ENCODE measurements around the gene MCOLN3. TPM values are rescaled to one million over a fixed set of nuclear protein-coding genes. Genes with fewer than 3 reads are reported as not detected.

Gene MCOLN3
- total RNA-seq, 1 experiment from 2014 or later = 14.1 TPM

- no peak for TF ChIP-seq CTCF (IDR thresholded peaks at IDR 0.05; ENCODE audit: unreplicated experiment)
- Mint-ChIP-seq H3K4me1 (ENCODE audit: low read depth, unreplicated experiment) (no peaks in the 10 kb centered on the region), H3K9me3 (ENCODE audit: low read depth, unreplicated experiment) (no peaks in the 10 kb centered on the region), H3K4me3 (ENCODE audit: low read depth, unreplicated experiment) (no peak overlapping the region), H3K36me3 (ENCODE audit: insufficient read depth, unreplicated experiment) (no peaks in the 10 kb centered on the region), H3K27ac (ENCODE audit: unreplicated experiment) (no peak overlapping the region), H3K27me3 (ENCODE audit: unreplicated experiment) (no peaks in the 10 kb centered on the region)
- intact Hi-C loops (cut with micrococcal nuclease; ENCODE audit: unreplicated experiment) = loop anchor here (1.0 kb wide), 1 partner anchor 82 kb away; no protein-coding TSS in a partner anchor
- BruUV-seq (replicated peaks) = no TSS peak
- no peak for DNase-seq
- CTCF ChIA-PET = interaction anchor here (1.6 kb wide), 1 partner anchor 83 kb away, joined by 47 read pairs; no protein-coding TSS in a partner anchor
Observed at GRCh38 chr1:85027242-85027983, 20.9 kb downstream of the MCOLN3 start.

DNA sequence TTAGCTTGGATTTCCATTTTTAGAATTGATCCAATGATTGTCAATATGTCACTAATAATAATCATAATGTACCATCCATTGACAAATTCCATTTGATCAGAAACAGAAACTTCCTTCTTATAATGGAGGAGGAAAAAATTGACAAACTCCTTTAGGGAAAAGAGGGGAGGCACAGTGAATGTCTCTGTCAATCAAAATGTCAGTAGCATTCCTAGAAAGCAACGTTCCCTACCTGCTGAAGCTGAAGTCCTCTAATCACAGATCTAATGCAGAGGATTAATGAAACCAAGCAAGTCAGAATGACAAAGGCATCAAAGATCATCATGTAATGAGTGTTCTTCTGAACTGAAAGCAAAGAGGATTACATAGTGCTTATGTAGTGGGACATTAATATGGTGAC is 22.4 kb downstream of the MCOLN3 start:
- no peak for TF ChIP-seq CTCF (IDR thresholded peaks at IDR 0.05; ENCODE audit: unreplicated experiment)
- no peak for DNase-seq
- Mint-ChIP-seq H3K36me3 (ENCODE audit: insufficient read depth, unreplicated experiment) (no peaks in the 10 kb centered on the region), H3K9me3 (ENCODE audit: low read depth, unreplicated experiment) (no peaks in the 10 kb centered on the region), H3K27ac (ENCODE audit: unreplicated experiment) (no peak overlapping the region), H3K4me3 (ENCODE audit: low read depth, unreplicated experiment) (no peak overlapping the region), H3K27me3 (ENCODE audit: unreplicated experiment) (no peaks in the 10 kb centered on the region), H3K4me1 (ENCODE audit: low read depth, unreplicated experiment) (no peaks in the 10 kb centered on the region)
- intact Hi-C loops (cut with micrococcal nuclease; ENCODE audit: unreplicated experiment) = no loop called here
- BruUV-seq (replicated peaks) = no TSS peak
- CTCF ChIA-PET = no interaction called here

DNA sequence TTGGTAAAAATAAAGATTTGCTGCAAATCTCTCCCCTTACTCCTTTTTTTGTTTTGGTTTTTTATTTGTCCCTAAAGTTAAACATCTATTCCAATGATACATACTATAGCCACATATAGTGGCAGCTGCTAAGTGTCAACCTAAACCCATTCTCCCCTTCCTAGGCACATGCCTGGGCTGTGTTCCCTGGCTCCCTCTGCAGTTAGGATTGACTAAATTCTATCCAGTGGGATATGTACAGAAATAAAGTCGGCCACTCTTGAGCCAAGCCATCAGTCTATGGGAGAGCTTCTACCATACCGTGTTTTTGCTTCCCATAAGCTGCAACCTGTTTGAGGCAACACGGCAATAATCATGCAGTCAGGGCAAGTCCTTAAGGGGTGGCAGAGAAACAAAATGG is 23.6 kb downstream of the MCOLN3 start:
- CTCF ChIA-PET = interaction anchor here (1.6 kb wide), 1 partner anchor 80 kb away, joined by 10 read pairs; no protein-coding TSS in a partner anchor
- DNase-seq = no peak
- no peak overlapping the region for H3K27ac Mint-ChIP-seq (ENCODE audit: unreplicated experiment)
- intact Hi-C loops (cut with micrococcal nuclease; ENCODE audit: unreplicated experiment) = no loop called here
- no peaks in the 10 kb centered on the region for H3K4me1 Mint-ChIP-seq (ENCODE audit: low read depth, unreplicated experiment)
- H3K4me3 Mint-ChIP-seq (ENCODE audit: low read depth, unreplicated experiment) = no peak overlapping the region
- no peaks in the 10 kb centered on the region for H3K9me3 Mint-ChIP-seq (ENCODE audit: low read depth, unreplicated experiment)
- TF ChIP-seq CTCF (IDR thresholded peaks at IDR 0.05; ENCODE audit: unreplicated experiment) = no peak
- H3K27me3 Mint-ChIP-seq (ENCODE audit: unreplicated experiment) = no peaks in the 10 kb centered on the region
- no TSS peak for BruUV-seq (replicated peaks)
- H3K36me3 Mint-ChIP-seq (ENCODE audit: insufficient read depth, unreplicated experiment) = no peaks in the 10 kb centered on the region

GRCh38 chr1:85022700-85023099 is 25.6 kb downstream of the MCOLN3 start:
- no peaks in the 10 kb centered on the region for H3K36me3 Mint-ChIP-seq (ENCODE audit: insufficient read depth, unreplicated experiment)
- no peak for TF ChIP-seq CTCF (IDR thresholded peaks at IDR 0.05; ENCODE audit: unreplicated experiment)
- no peaks in the 10 kb centered on the region for H3K4me1 Mint-ChIP-seq (ENCODE audit: low read depth, unreplicated experiment)
- no peak overlapping the region for H3K27ac Mint-ChIP-seq (ENCODE audit: unreplicated experiment)
- H3K27me3 Mint-ChIP-seq (ENCODE audit: unreplicated experiment) = no peaks in the 10 kb centered on the region
- DNase-seq = no peak
- CTCF ChIA-PET = no interaction called here
- intact Hi-C loops (cut with micrococcal nuclease; ENCODE audit: unreplicated experiment) = no loop called here
- no peak overlapping the region for H3K4me3 Mint-ChIP-seq (ENCODE audit: low read depth, unreplicated experiment)
- H3K9me3 Mint-ChIP-seq (ENCODE audit: low read depth, unreplicated experiment) = no peaks in the 10 kb centered on the region
- BruUV-seq (replicated peaks) = no TSS peak

Data from Calu3 (cell line).